Measurements from ENCODE around the gene OSBPL10.

DNA sequence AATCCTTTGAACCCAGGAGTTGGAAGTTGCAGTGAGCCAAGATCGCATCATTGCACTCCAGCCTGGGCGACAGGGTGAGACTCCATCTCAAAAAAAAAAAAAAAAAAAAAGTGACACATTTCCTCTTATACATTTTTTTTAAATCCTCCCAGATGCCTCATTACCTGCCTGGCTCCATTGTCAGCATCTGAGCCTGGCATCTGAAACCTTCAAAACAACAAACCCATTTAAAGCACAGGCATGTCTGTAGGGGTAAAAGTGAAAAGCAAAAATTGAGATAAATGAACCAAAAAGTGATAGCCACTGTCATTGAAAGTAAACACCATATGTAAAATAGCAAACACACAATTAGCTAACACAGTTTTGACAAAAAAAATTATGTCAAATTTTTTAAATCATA lies 38.6 kb downstream of the OSBPL10 start:
- TF ChIP-seq, protein P1, sequence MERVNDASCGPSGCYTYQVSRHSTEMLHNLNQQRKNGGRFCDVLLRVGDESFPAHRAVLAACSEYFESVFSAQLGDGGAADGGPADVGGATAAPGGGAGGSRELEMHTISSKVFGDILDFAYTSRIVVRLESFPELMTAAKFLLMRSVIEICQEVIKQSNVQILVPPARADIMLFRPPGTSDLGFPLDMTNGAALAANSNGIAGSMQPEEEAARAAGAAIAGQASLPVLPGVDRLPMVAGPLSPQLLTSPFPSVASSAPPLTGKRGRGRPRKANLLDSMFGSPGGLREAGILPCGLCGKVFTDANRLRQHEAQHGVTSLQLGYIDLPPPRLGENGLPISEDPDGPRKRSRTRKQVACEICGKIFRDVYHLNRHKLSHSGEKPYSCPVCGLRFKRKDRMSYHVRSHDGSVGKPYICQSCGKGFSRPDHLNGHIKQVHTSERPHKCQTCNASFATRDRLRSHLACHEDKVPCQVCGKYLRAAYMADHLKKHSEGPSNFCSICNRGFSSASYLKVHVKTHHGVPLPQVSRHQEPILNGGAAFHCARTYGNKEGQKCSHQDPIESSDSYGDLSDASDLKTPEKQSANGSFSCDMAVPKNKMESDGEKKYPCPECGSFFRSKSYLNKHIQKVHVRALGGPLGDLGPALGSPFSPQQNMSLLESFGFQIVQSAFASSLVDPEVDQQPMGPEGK (CRISPR knock-in tag; IDR thresholded peaks at IDR 0.05; ENCODE audit: borderline replicate concordance), result no peak
- TF ChIP-seq TOX (CRISPR knock-in tag; IDR thresholded peaks at IDR 0.05; ENCODE audit: borderline replicate concordance) (no peak), SNAI2 (CRISPR knock-in tag; IDR thresholded peaks at IDR 0.05) (no peak), ZNF70 (CRISPR knock-in tag; IDR thresholded peaks at IDR 0.05) (no peak)

Data from SK-N-SH treated with all-trans-retinoic acid at 6 μM for 48 hours (cell line).